Measurements from ENCODE around the gene DDX10.

DNA sequence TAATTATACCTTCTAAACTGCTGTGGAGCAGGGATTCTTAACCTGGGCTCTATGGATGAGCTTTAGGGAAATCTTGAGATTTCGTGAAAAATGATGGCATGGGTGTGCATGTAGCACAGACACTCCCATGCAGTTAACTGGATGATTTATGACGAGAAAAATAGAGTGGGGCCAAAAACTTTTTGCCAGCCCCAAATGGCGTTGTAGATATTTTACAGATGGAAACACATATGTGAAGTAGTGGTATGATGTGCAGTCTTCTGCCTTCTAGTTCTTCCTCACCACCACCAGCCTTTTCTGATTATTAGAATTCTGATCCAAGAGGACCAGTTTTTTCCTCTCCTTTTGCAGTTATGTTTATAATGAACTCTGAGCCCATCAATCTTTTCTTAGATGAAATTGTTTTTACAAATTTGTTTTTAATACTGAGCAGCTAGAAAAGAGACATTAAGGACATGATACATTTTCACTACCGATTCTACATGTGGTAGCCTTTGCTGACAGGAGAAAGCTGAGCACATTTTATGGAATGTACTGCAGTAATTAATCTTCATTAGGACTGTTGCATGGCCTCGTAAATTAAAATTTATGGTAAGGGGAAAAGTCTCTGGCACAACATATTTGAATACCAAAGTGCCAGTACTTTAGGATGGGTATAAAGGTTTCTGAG is 261.4 kb downstream of the DDX10 start:
- TF ChIP-seq TAF1 (conservative IDR thresholded peaks at IDR 0.05) (no peak), JUND (IDR thresholded peaks at IDR 0.05) (no peak), GABPA (IDR thresholded peaks at IDR 0.05 in 1 of 2, conservative IDR thresholded peaks at IDR 0.05 in 1 of 2) (no peak)
- TF ChIP-seq, protein P1, sequence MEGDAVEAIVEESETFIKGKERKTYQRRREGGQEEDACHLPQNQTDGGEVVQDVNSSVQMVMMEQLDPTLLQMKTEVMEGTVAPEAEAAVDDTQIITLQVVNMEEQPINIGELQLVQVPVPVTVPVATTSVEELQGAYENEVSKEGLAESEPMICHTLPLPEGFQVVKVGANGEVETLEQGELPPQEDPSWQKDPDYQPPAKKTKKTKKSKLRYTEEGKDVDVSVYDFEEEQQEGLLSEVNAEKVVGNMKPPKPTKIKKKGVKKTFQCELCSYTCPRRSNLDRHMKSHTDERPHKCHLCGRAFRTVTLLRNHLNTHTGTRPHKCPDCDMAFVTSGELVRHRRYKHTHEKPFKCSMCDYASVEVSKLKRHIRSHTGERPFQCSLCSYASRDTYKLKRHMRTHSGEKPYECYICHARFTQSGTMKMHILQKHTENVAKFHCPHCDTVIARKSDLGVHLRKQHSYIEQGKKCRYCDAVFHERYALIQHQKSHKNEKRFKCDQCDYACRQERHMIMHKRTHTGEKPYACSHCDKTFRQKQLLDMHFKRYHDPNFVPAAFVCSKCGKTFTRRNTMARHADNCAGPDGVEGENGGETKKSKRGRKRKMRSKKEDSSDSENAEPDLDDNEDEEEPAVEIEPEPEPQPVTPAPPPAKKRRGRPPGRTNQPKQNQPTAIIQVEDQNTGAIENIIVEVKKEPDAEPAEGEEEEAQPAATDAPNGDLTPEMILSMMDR (IDR thresholded peaks at IDR 0.05; ENCODE audit: low read depth, low read length, missing input control) = no peak
- TF ChIP-seq, protein P2, sequence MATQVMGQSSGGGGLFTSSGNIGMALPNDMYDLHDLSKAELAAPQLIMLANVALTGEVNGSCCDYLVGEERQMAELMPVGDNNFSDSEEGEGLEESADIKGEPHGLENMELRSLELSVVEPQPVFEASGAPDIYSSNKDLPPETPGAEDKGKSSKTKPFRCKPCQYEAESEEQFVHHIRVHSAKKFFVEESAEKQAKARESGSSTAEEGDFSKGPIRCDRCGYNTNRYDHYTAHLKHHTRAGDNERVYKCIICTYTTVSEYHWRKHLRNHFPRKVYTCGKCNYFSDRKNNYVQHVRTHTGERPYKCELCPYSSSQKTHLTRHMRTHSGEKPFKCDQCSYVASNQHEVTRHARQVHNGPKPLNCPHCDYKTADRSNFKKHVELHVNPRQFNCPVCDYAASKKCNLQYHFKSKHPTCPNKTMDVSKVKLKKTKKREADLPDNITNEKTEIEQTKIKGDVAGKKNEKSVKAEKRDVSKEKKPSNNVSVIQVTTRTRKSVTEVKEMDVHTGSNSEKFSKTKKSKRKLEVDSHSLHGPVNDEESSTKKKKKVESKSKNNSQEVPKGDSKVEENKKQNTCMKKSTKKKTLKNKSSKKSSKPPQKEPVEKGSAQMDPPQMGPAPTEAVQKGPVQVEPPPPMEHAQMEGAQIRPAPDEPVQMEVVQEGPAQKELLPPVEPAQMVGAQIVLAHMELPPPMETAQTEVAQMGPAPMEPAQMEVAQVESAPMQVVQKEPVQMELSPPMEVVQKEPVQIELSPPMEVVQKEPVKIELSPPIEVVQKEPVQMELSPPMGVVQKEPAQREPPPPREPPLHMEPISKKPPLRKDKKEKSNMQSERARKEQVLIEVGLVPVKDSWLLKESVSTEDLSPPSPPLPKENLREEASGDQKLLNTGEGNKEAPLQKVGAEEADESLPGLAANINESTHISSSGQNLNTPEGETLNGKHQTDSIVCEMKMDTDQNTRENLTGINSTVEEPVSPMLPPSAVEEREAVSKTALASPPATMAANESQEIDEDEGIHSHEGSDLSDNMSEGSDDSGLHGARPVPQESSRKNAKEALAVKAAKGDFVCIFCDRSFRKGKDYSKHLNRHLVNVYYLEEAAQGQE (IDR thresholded peaks at IDR 0.05) = no peak
